Testis (tissue), 2 donors: ENCODE measurements around the gene CRYBB2.

Source experiments
- POLR2A ChIP-seq: fragments of 450-650 bp; IDR thresholded peaks from one replicate; pipeline ENCODE4 v1.6.1; 2017; ENCODE audit warnings: antibody characterized with exemption, mild to moderate bottlenecking, moderate library complexity
- TF ChIP-seq, protein P1 (sequence below), 3 experiments: fragments of 450-650 bp in 2 of 3; fragments of 200-600 bp in 1 of 3; sonication (generic) in 1 of 3; IDR thresholded peaks; one replicate each; pipeline ENCODE4 v1.5.1; 2016 to 2019; ENCODE audit warnings: antibody characterized with exemption in 3 of 3, mild to moderate bottlenecking in 2 of 3, moderate library complexity in 1 of 3

DNA sequence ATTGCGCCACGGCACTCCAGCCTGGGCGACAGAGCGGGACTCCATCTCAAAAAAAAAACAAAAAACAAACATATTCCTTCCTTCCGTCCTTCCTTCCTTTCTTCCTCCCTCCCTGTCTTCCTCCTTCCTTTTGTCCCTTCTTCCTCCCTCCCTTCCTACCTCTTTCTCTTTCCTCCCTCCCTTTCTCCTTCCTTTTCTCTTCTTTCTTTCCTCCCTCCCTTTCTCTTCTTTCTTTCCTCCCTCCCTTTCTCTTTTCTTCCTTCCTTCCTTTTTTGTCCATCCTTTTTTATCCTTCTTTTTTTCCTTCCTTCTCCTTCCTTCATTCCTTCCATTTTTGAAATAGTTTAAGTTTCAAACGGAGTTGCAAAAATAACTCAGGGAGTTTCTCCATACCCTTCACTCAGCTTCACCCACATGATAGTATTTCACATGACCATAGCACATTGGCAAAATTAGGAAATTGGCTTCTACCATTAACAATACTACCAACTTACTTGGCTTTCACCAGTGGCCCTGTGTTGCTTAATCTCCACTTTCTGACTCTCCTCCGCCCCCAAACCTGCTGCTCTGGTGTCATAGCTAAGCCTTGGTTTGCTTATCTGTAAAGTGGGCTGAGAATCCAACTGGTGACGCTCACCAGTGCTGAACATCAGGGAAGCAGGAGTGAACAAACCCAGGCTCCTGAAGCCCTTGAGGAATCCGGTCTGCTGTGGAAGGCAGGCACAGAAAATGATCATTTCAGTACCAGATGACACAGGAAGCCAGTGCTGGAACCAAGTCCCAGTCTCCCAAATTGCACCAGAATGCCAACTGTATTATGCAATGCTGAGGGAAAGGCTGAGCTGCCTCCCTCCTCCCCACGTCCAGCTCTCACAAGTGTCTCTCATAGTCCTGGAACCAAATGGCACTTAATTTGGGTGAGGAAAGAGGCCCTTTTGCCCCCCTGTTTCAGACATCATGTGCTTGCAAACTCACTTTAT is 37.0 kb upstream of the CRYBB2 start:
- TF ChIP-seq POLR2A, result no peak
- TF ChIP-seq, protein P1, sequence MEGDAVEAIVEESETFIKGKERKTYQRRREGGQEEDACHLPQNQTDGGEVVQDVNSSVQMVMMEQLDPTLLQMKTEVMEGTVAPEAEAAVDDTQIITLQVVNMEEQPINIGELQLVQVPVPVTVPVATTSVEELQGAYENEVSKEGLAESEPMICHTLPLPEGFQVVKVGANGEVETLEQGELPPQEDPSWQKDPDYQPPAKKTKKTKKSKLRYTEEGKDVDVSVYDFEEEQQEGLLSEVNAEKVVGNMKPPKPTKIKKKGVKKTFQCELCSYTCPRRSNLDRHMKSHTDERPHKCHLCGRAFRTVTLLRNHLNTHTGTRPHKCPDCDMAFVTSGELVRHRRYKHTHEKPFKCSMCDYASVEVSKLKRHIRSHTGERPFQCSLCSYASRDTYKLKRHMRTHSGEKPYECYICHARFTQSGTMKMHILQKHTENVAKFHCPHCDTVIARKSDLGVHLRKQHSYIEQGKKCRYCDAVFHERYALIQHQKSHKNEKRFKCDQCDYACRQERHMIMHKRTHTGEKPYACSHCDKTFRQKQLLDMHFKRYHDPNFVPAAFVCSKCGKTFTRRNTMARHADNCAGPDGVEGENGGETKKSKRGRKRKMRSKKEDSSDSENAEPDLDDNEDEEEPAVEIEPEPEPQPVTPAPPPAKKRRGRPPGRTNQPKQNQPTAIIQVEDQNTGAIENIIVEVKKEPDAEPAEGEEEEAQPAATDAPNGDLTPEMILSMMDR (IDR thresholded peaks at IDR 0.05), result no peak
